A673 (cell line): ENCODE data around the gene PKP1. TPM values are rescaled to one million over a fixed set of nuclear protein-coding genes. Genes with fewer than 3 reads are reported as not detected.

Experiments
- BruUV-seq: library from RNA; stranded (reverse); fragments of 400-500 nt; replicated peaks from 2 replicates; lab custom pipeline; 2021; lab: Mats Ljungman, UMichigan
- CTCF ChIA-PET: fragments of 300-600 bp; sonication (Branson Sonifier 250); formaldehyde crosslinking; loops from one replicate; lab custom pipeline; 2022; ENCODE audit warnings: antibody characterized with exemption; lab: Charles Lee
- POLR2A ChIA-PET: fragments of 300-600 bp; sonication (Branson Sonifier 250); formaldehyde crosslinking; loops from one replicate; lab custom pipeline; 2022; ENCODE audit warnings: antibody characterized with exemption; ENCODE audit not compliant: low non-redundant PET; lab: Charles Lee
- DNase-seq: peaks from one replicate; pipeline ENCODE4 v3.0.0-alpha.2; 2015; ENCODE audit warnings: low spot score
- H3K27ac ChIP-seq: fragments of 200-600 bp; sonication (generic); 2 replicates; pipeline ENCODE4 v1.5.1; 2016; ENCODE audit warnings: mixed run types, low read depth, mild to moderate bottlenecking, mixed read lengths, antibody characterized with exemption, low read length; ENCODE audit not compliant: poor library complexity, severe bottlenecking
- H3K27me3 ChIP-seq: fragments of 200-600 bp; sonication (generic); replicated peaks from 2 replicates; pipeline ENCODE4 v1.6.1; 2017; ENCODE audit warnings: mixed run types, low read depth, mild to moderate bottlenecking, mixed read lengths, antibody characterized with exemption, low read length; ENCODE audit not compliant: insufficient read depth, poor library complexity
- H3K36me3 ChIP-seq: fragments of 200-600 bp; sonication (generic); 2 replicates; pipeline ENCODE4 v1.6.1; 2016; ENCODE audit warnings: mixed run types, mild to moderate bottlenecking, mixed read lengths, antibody characterized with exemption, low read length; ENCODE audit not compliant: insufficient read depth, poor library complexity, severe bottlenecking
- H3K4me1 ChIP-seq: fragments of 200-600 bp; sonication (generic); 2 replicates; pipeline ENCODE4 v1.6.1; 2017; ENCODE audit warnings: mixed run types, mild to moderate bottlenecking, mixed read lengths, antibody characterized with exemption, low read length; ENCODE audit not compliant: insufficient read depth, poor library complexity, severe bottlenecking
- H3K4me3 ChIP-seq: fragments of 200-600 bp; sonication (generic); 2 replicates; pipeline ENCODE4 v1.5.1; 2016; ENCODE audit warnings: low read depth, mixed run types, mild to moderate bottlenecking, mixed read lengths, low read length; ENCODE audit not compliant: poor library complexity, severe bottlenecking
- H3K9me3 ChIP-seq: fragments of 200-600 bp; sonication (generic); 2 replicates; pipeline ENCODE4 v1.6.1; 2016; ENCODE audit warnings: mixed run types, low read depth, mild to moderate bottlenecking, mixed read lengths, antibody characterized with exemption, low read length; ENCODE audit not compliant: poor library complexity, severe bottlenecking
- CTCF ChIP-seq: fragments of 300-800, 200-600 bp; sonication (generic); conservative IDR thresholded peaks from 2 replicates; pipeline ENCODE4 v1.5.1; 2017; ENCODE audit warnings: low read depth, mild to moderate bottlenecking, antibody characterized with exemption, low read length, moderate library complexity, mixed read lengths
- EZH2 ChIP-seq: fragments of 200-600 bp; sonication (generic); IDR thresholded peaks from 2 replicates; pipeline ENCODE4 v1.6.1; 2017; ENCODE audit warnings: borderline replicate concordance, low read depth, mild to moderate bottlenecking, mixed read lengths, antibody characterized with exemption, low read length; ENCODE audit not compliant: poor library complexity, severe bottlenecking
- intact Hi-C: fragments of 100-400 bp; cut with micrococcal nuclease; formaldehyde crosslinking; loops from one replicate; pipeline ENCODE4 v1.10.0; 2022; ENCODE audit not compliant: unreplicated experiment
- total RNA-seq: library from RNA; stranded (reverse); gene quantifications from 2 replicates; pipeline ENCODE4 v1.2.3, GENCODE V29; 2021

The PKP1 gene
- total RNA-seq, 1 experiment from 2014 or later, result 535 TPM

DNA sequence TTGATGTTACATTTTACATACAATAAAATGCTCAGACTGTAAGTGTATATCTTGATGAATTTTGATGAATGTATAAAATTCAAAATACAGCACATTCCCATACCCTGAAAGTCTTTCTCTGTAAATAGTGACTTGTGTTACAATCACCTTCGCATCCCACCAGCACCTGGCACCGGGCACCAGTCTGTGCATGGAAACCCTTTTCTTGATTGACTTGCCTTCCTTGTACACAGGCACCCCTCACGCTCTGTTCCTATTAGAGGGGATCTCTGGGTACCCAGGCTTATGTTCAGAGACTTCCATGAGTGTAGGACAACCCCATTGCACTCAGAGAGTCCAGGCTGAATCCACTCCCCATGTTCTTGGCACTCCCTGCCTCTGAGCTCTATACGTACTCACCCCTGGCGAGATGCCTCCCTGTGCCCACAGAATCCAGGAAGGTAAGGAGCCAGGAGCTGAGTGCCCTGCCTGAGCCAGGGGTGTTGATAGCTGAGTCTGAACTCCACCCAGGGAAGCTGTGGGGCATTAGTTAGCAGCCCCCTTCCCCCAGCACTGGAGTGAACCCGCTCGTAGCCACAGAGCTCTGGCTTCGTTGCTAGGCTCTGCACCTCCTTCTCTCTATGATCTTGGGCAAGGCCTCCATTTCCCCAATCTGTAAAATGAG, 22.5 kb upstream of the PKP1 start:
- BruUV-seq, result no TSS peak
- H3K36me3 ChIP-seq, result no peaks in the 10 kb centered on the region
- H3K4me3 ChIP-seq, result no peak overlapping the region
- H3K4me1 ChIP-seq, result peaks cover 34% of the 10 kb centered on the region
- intact Hi-C loops, result no loop called here
- no peaks in the 10 kb centered on the region for H3K27me3 ChIP-seq
- no peak for TF ChIP-seq CTCF
- no peak for TF ChIP-seq EZH2
- DNase-seq, result no peak
- ChIA-PET CTCF (interaction anchor here (1.1 to 1.3 kb wide), 2 partner anchors 87 to 101 kb away, joined by 4 read pairs; no protein-coding TSS in a partner anchor), POLR2A (no interaction called here)
- no peaks in the 10 kb centered on the region for H3K9me3 ChIP-seq
- peak overlapping the region; percentile 21 for H3K27ac ChIP-seq

DNA sequence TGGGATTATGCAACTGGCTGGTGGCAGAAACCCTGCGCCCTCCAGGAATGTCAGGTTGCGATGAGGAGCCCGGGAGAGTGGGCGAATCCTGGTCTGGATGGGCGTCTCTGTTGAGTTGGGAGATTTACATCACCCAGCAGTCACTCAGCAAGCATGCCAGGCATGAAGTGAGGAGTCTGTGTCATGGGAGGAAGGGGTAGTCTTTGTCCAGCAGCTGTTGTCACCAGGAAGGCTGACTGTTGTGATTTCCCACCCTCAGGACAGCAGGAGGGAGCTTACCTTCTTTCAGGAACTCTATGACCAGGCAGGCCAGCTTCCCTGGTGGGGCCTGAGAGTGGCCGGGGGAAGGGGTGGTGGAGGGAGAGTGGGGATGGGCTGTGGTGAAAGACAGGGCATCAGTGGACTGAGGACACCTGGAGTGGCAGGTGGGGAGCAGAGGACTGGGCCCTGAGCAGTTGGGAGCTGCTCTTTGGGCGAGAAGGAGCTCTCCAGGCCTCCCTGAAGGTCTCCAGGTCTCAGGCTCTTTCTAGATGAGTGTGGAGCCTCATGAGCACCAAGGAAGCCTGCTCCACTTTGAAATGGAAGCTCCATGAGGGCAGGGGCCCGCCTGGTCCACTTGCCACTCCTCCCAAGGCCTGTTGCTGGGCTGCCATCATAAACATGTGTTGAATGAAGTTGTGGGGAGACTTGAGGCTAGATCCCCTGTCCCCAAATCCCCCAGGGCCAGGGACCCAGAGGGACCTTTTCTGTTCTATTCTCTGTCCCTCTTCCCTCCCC, 21.3 kb upstream of the PKP1 start:
- no TSS peak for BruUV-seq
- intact Hi-C loops, result no loop called here
- Histone ChIP-seq H3K27ac (peak overlapping the region; percentile 99), H3K4me3 (no peak overlapping the region), H3K9me3 (no peaks in the 10 kb centered on the region), H3K4me1 (peaks cover 42% of the 10 kb centered on the region), H3K36me3 (no peaks in the 10 kb centered on the region), H3K27me3 (no peaks in the 10 kb centered on the region)
- CTCF ChIA-PET, result interaction anchor here (1.3 kb wide), 1 partner anchor 99 kb away, joined by 4 read pairs; no protein-coding TSS in a partner anchor
- no peak for DNase-seq
- POLR2A ChIA-PET, result interaction anchor here (0.6 kb wide), 1 partner anchor 21 kb away, joined by 4 read pairs; no protein-coding TSS in a partner anchor
- TF ChIP-seq CTCF (no peak), EZH2 (no peak)

GRCh38 chr1:201262963-201263608, 20.2 kb upstream of the PKP1 start:
- CTCF ChIA-PET, result no interaction called here
- peaks cover 54% of the 10 kb centered on the region for H3K4me1 ChIP-seq
- H3K27ac ChIP-seq, result peak overlapping the region; percentile 99
- H3K4me3 ChIP-seq, result no peak overlapping the region
- H3K27me3 ChIP-seq, result no peaks in the 10 kb centered on the region
- no peak for DNase-seq
- intact Hi-C loops, result no loop called here
- H3K36me3 ChIP-seq, result no peaks in the 10 kb centered on the region
- H3K9me3 ChIP-seq, result no peaks in the 10 kb centered on the region
- POLR2A ChIA-PET, result interaction anchor here (0.5 kb wide), 1 partner anchor 26 kb away, joined by 10 read pairs; no protein-coding TSS in a partner anchor
- TF ChIP-seq CTCF, result no peak
- TF ChIP-seq EZH2, result no peak
- BruUV-seq, result no TSS peak
